Lower leg skin (tissue), 3 donors: ENCODE data around the gene GPBP1L1.

Source experiments
- POLR2A ChIP-seq, 2 donors: fragments of 450-650 bp; IDR thresholded peaks; one replicate each; pipeline ENCODE4 v1.6.1; 2016 to 2017; ENCODE audit warnings: antibody characterized with exemption in 2 of 2, mild to moderate bottlenecking in 1 of 2, moderate library complexity in 1 of 2
- TF ChIP-seq, protein P1 (sequence below), 3 donors: fragments of 450-650 bp; IDR thresholded peaks; one replicate each; pipeline ENCODE4 v1.5.1; 2016; ENCODE audit warnings: antibody characterized with exemption in 3 of 3, mild to moderate bottlenecking in 3 of 3, moderate library complexity in 2 of 3

DNA sequence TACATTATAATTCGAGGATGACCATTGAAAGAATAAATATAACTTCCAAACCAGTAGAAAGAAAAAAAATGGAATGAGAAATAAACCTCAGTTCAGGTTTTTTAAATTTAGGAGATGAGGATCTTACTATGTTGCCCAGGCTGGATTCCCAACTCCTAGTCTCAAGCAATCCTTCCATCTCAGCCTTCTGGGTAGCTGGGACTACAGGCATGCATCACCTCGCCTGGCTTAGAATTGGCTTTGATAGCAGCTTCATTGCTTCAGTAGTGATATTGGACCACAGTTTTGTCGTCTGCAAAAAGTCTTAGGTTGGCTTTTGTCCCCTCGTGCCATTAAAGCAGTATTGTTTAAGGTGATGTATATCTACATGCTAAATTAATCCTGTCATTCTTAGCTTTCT lies 99.6 kb downstream of the GPBP1L1 start:
- TF ChIP-seq, protein P1, sequence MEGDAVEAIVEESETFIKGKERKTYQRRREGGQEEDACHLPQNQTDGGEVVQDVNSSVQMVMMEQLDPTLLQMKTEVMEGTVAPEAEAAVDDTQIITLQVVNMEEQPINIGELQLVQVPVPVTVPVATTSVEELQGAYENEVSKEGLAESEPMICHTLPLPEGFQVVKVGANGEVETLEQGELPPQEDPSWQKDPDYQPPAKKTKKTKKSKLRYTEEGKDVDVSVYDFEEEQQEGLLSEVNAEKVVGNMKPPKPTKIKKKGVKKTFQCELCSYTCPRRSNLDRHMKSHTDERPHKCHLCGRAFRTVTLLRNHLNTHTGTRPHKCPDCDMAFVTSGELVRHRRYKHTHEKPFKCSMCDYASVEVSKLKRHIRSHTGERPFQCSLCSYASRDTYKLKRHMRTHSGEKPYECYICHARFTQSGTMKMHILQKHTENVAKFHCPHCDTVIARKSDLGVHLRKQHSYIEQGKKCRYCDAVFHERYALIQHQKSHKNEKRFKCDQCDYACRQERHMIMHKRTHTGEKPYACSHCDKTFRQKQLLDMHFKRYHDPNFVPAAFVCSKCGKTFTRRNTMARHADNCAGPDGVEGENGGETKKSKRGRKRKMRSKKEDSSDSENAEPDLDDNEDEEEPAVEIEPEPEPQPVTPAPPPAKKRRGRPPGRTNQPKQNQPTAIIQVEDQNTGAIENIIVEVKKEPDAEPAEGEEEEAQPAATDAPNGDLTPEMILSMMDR (IDR thresholded peaks at IDR 0.05) = no peak
- no peak for TF ChIP-seq POLR2A (IDR thresholded peaks at IDR 0.05)
